CD8-positive, alpha-beta memory T cell (primary cell): ENCODE data around the gene ZSWIM4. TPM values are rescaled to one million over a fixed set of nuclear protein-coding genes. Genes with fewer than 3 reads are reported as not detected.

Experiments used
- CTCF ChIA-PET: fragments of 350-600 bp; sonication (Branson Sonifier 250); formaldehyde crosslinking; loops from one replicate; lab custom pipeline; 2021; ENCODE audit warnings: antibody characterized with exemption; lab: Charles Lee
- POLR2A ChIA-PET: fragments of 350-600 bp; sonication (Branson Sonifier 250); formaldehyde crosslinking; loops from one replicate; lab custom pipeline; 2021; ENCODE audit warnings: antibody characterized with exemption; lab: Charles Lee
- DNase-seq, 5 donors: peaks; one replicate each; pipeline versions ENCODE4 v3.0.0 to v3.0.0-alpha.2; 2020 to 2022; ENCODE audit warnings: mixed read lengths in 1 of 5
- H3K27ac ChIP-seq: one replicate; pipeline ENCODE4 v1.7.0; 2013; ENCODE audit warnings: low read depth, mild to moderate bottlenecking, low read length, moderate library complexity
- H3K27me3 ChIP-seq: 2 replicates; pipeline ENCODE4 v1.7.0; 2013; ENCODE audit warnings: low read length, mild to moderate bottlenecking; ENCODE audit not compliant: insufficient read depth, poor library complexity, severe bottlenecking
- H3K36me3 ChIP-seq: 2 replicates; pipeline ENCODE4 v1.7.0; 2013; ENCODE audit warnings: mild to moderate bottlenecking, low read length, moderate library complexity; ENCODE audit not compliant: insufficient read depth
- H3K4me1 ChIP-seq: 2 replicates; pipeline ENCODE4 v1.7.0; 2013; ENCODE audit warnings: mild to moderate bottlenecking, low read length, moderate library complexity; ENCODE audit not compliant: insufficient read depth
- H3K4me3 ChIP-seq: 2 replicates; pipeline ENCODE4 v1.7.0; 2013; ENCODE audit warnings: mild to moderate bottlenecking, low read length
- H3K9me3 ChIP-seq: 2 replicates; pipeline ENCODE4 v1.7.0; 2013; ENCODE audit warnings: mild to moderate bottlenecking, low read length
- H3K27ac Mint-ChIP-seq, 8 donors: one replicate each; pipeline ENCODE4 v1.8.0; 2020 to 2021; ENCODE audit warnings: mixed read lengths in 8 of 8, mild to moderate bottlenecking in 6 of 8, inconsistent platforms in 3 of 8, moderate library complexity in 3 of 8
- H3K27me3 Mint-ChIP-seq, 2 donors: one replicate each; pipeline ENCODE4 v1.8.0; 2020 to 2021; ENCODE audit warnings: mixed read lengths in 2 of 2, mild to moderate bottlenecking in 1 of 2, moderate library complexity in 1 of 2
- H3K36me3 Mint-ChIP-seq, 3 donors: one replicate each; pipeline ENCODE4 v1.8.0; 2020 to 2021; ENCODE audit warnings: mixed read lengths in 3 of 3, inconsistent platforms in 1 of 3, mild to moderate bottlenecking in 1 of 3
- H3K4me1 Mint-ChIP-seq, 3 donors: one replicate each; pipeline ENCODE4 v1.8.0; 2020 to 2021; ENCODE audit warnings: mixed read lengths in 3 of 3, inconsistent platforms in 1 of 3, mild to moderate bottlenecking in 1 of 3
- H3K4me3 Mint-ChIP-seq, 7 donors: one replicate each; pipeline ENCODE4 v1.8.0; 2020 to 2021; ENCODE audit warnings: mixed read lengths in 7 of 7, mild to moderate bottlenecking in 6 of 7, moderate library complexity in 4 of 7, inconsistent platforms in 2 of 7
- H3K9me3 Mint-ChIP-seq, 5 donors: one replicate each; pipeline ENCODE4 v1.8.0; 2020 to 2022; ENCODE audit warnings: mixed read lengths in 5 of 5, mild to moderate bottlenecking in 3 of 5, moderate library complexity in 2 of 5, inconsistent platforms in 1 of 5
- polyA plus RNA-seq: library from polyadenylated mRNA; unstranded; fragments of 300-500 nt; fragmentation: Illumina TruSeq; gene quantifications from one replicate; pipeline ENCODE4 v1.2.3, GENCODE V29; 2021
- total RNA-seq, 2 experiments: library from RNA; stranded (reverse); gene quantifications; one replicate each; pipeline ENCODE4 v1.2.3, GENCODE V29; 2021

ZSWIM4 gene
- total and polyA plus RNA-seq, 3 experiments from 2014 or later, result 1.6 to 4.8 (median 4.4) TPM

DNA sequence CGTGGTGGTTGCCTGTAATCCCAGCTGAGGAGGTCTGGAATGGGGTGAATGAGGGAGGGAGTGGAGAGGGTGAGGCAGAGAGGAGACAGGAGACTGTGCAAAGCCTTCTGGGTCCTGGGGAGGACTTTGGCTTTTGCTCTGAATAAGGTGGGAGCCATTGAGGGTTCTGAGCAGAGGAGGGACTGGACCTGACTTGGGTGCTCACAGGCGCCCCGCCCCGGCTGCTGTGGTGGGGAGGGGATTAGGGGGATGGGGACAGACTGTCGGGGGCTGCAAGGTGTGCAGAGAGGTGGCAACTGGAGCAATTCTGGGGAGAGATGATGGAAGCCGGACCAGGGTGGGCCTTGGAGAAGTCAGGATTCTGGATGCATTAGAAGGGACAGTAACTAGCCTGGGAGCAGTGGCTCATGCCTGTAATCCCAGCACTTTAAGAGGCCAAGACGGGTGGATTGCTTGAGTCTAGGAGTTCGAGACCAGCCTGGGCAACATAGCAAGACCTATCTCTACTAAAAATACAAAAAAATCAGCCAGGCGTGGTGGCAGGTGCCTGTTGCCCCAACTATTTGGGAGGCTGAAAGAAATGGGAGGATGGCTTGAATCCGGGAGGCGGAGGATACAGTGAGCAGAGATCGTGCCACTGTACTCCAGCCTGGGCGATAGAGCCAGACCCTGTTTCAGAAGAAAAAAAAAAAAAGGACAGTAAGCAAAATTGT lies 65.6 kb downstream of the ZSWIM4 start:
- Mint-ChIP-seq H3K27me3 (peaks cover 14 to 21% of the 10 kb centered on the region in 2 donors), H3K27ac (peak overlapping the region; percentile 99 to 100 (median 100)), H3K4me3 (peak overlapping the region; percentile 93 to 99 (median 98)), H3K9me3 (no peaks in the 10 kb centered on the region), H3K36me3 (peaks cover 0 to 2% (median 2%) of the 10 kb centered on the region in 3 donors), H3K4me1 (peaks cover 27 to 43% (median 40%) of the 10 kb centered on the region in 3 donors)
- POLR2A ChIA-PET, result interaction anchor here (0.6 to 2.5 kb wide), 8 partner anchors 9 to 76 kb away, joined by 3 to 29 read pairs (median 6); no protein-coding TSS in a partner anchor
- no peak for DNase-seq
- H3K36me3 ChIP-seq, result no peaks in the 10 kb centered on the region
- H3K27me3 ChIP-seq, result peaks cover 12% of the 10 kb centered on the region
- H3K9me3 ChIP-seq, result no peaks in the 10 kb centered on the region
- H3K4me3 ChIP-seq, result no peak overlapping the region
- CTCF ChIA-PET, result interaction anchor here (0.9 to 10.5 kb wide), 11 partner anchors 11 to 276 kb away, joined by 3 to 219 read pairs (median 17); partner anchors contain the start of genes ASF1B, C19orf53 and ZSWIM4
- H3K27ac ChIP-seq, result peak overlapping the region; percentile 96
- H3K4me1 ChIP-seq, result peaks cover 25% of the 10 kb centered on the region

DNA sequence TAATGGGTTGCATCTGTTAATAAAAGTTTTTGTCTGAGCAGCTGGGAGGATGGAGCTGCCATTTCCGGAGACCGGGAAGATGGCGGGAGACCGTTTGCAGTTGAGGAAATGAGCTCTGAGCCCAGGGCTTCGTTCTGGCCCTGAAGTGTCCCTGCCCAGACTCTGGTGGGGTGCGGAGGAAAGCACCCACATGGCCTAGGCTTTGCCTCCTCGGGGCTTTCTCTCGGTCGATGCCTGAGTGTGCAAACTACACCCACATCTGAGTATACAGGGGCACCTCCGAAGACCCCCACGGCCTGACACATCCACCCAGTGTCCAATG lies 66.1 kb downstream of the ZSWIM4 start:
- Histone ChIP-seq H3K4me3 (peak overlapping the region; percentile 91), H3K27me3 (peaks cover 17% of the 10 kb centered on the region), H3K4me1 (peaks cover 31% of the 10 kb centered on the region), H3K9me3 (no peaks in the 10 kb centered on the region), H3K27ac (peak overlapping the region; percentile 96), H3K36me3 (no peaks in the 10 kb centered on the region)
- Mint-ChIP-seq H3K4me3 (peak overlapping the region; percentile 93 to 99 (median 98)), H3K27me3 (peaks cover 17 to 24% of the 10 kb centered on the region in 2 donors), H3K4me1 (peaks cover 29 to 47% (median 43%) of the 10 kb centered on the region in 3 donors), H3K27ac (peak overlapping the region; percentile 99 to 100 (median 100)), H3K36me3 (peaks cover 0 to 2% (median 2%) of the 10 kb centered on the region in 3 donors), H3K9me3 (no peaks in the 10 kb centered on the region)
- peak in 1 of 5 donors; percentile 46 for DNase-seq
- ChIA-PET POLR2A (interaction anchor here (0.6 to 2.5 kb wide), 7 partner anchors 10 to 77 kb away, joined by 3 to 29 read pairs (median 6); no protein-coding TSS in a partner anchor), CTCF (interaction anchor here (0.9 to 10.5 kb wide), 11 partner anchors 10 to 275 kb away, joined by 3 to 219 read pairs (median 17); partner anchors contain the start of genes ASF1B, C19orf53 and ZSWIM4)

DNA sequence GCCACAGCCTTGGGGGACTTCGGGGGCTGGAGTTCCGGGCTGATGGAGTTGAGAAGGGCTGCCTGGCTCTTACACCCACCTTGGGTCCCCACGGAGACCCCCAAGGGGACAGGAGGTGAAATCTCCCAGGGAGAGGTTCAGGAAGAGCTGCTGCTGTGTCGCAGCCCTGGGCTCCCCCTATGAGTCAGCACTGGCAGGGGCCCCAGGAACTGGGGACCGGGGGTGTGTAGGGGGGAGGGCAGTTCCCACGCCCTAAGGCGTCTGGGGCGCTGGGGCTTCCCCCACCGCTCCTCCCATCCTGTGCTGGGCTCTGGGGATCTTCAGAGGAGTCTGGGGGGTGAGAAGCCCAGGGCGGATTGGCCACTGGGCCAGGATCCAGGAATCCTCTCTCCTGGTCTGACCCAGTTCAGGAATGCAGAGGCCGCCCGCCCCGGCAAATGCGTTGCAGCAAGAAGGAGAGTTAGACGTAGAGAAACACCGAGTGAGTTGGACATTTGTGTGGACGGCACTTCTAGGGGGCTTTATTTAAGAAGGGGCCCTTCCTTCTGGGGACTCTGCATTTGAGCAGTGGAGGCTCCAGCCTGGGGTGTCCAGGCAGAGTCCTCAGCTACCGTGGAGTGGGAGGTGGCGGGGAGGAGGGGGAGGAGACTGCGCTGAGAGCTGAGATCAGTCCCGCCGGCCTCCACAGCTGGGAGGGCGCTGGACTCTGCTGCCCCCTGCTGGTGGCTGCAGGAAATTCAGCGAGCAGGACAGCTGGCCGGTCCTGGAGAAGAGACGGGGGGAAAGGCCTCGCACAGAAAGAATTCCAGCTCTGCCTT lies 66.7 kb downstream of the ZSWIM4 start:
- H3K27me3 Mint-ChIP-seq, result peaks cover 22 to 28% of the 10 kb centered on the region in 2 donors
- POLR2A ChIA-PET, result interaction anchor here (0.7 to 2.7 kb wide), 12 partner anchors 10 to 264 kb away, joined by 3 to 29 read pairs (median 5); a partner anchor contains a TSS

DNA sequence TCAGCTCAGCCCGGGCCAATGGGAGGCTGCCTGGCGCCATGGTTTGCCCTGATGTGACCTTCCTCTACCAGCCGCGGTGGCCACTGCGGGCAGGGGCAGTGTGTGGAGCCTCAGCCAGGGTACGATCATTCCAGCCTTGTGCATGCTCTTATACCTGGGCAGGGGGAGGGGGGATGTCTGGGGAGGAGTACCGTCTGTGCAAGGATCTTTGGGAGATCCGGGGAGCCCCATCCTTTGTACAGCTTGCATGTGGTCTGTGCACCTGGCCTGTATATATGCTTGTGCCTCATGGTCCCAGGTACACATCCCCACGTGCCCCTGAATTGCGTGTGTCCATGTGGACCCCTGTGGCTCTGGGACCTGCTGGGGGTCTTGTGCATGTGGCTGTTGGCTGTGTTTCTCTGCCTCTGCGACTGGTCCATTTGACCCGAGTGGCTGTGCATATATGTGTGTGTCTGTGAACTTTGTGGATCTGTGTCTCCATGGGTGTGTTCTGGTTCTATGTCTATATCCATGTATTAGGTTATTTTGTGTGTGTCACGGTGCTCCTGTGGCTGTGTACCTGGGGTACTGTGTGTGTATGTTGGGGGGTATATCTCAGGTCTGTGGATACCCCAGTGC lies 68.9 kb downstream of the ZSWIM4 start:
- H3K4me1 Mint-ChIP-seq, result peaks cover 33 to 51% (median 48%) of the 10 kb centered on the region in 3 donors

More for the DNA sequence above, 66.7 kb downstream of the ZSWIM4 start:
- peak; percentile 84 to 94 (median 86) for DNase-seq
- H3K4me3 Mint-ChIP-seq, result peak overlapping the region; percentile 93 to 99 (median 98)
- H3K36me3 Mint-ChIP-seq, result peaks cover 0 to 2% (median 0%) of the 10 kb centered on the region in 3 donors
- Histone ChIP-seq H3K36me3 (no peaks in the 10 kb centered on the region), H3K4me1 (peaks cover 33% of the 10 kb centered on the region), H3K4me3 (peak overlapping the region; percentile 91), H3K27me3 (peaks cover 21% of the 10 kb centered on the region), H3K27ac (peak overlapping the region; percentile 96), H3K9me3 (no peaks in the 10 kb centered on the region)
- CTCF ChIA-PET, result interaction anchor here (0.5 to 10.5 kb wide), 31 partner anchors 8 to 1553 kb away, joined by 3 to 219 read pairs (median 5); partner anchors contain the start of genes ASF1B, C19orf53, MRI1 and ZSWIM4
- no peaks in the 10 kb centered on the region for H3K9me3 Mint-ChIP-seq
- peaks cover 33 to 51% (median 48%) of the 10 kb centered on the region in 3 donors for H3K4me1 Mint-ChIP-seq
- peak overlapping the region; percentile 99 to 100 (median 100) for H3K27ac Mint-ChIP-seq

DNA sequence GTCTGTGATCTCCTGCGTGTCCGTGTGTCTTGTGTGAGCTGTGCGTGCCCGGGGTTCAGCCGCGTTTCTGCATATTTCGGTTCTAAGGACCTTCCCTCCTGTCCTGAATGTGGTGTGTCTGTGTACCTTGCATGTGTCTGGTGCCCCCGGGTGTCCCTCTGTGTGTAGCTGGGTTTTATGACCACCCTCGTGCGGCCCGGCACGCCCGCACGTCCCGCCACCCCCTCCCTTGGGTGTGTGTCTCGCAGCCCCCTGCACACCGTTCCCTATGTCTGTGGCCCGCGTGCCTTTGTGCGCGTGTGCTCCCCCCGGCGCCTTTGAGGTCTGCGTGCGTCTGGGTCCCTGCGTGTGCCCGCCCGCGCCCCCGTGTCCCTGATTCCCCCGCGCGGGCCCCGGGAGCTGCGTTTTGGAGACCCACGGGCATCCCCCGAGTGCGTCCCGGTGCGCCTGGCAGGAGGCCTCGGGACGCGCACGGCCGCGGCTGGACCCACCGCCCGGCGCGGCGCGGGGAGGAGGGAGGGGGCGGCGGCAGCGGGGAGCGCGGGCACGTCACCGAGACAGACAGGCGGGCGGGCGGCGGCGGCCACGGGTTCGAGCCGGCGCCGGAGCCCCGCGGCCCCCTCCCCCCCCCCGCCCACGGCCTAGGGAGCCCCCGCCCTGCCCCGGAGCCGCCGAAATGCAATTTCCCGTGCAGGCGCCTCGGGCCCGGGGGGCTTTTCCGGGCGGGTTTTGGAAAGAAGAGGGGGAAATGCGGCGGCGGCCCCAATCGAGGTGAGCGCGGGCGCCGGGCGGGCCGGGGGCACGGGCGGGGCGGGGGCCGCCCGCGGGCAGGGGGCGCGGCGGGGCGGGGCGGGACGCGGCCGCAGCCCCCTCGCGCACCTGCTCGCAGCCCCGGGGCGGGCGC lies 69.7 kb downstream of the ZSWIM4 start:
- ChIA-PET POLR2A (interaction anchor here (0.6 to 1.0 kb wide), 3 partner anchors 77 to 171 kb away, joined by 3 to 8 read pairs (median 4); no protein-coding TSS in a partner anchor), CTCF (interaction anchor here (4.5 to 10.5 kb wide), 3 partner anchors 15 to 78 kb away, joined by 41 to 219 read pairs (median 73); partner anchors contain the start of gene ZSWIM4)
- H3K27ac ChIP-seq, result no peak overlapping the region
- Mint-ChIP-seq H3K4me3 (peak overlapping the region; percentile 75 to 89 (median 86)), H3K4me1 (peaks cover 31 to 46% (median 44%) of the 10 kb centered on the region in 3 donors), H3K36me3 (peaks cover 0 to 3% (median 2%) of the 10 kb centered on the region in 3 donors), H3K9me3 (no peaks in the 10 kb centered on the region), H3K27ac (peak overlapping the region in 7 of 8 donors; percentile 78 to 99 (median 83)), H3K27me3 (peaks cover 36 to 40% of the 10 kb centered on the region in 2 donors)
- H3K9me3 ChIP-seq, result no peaks in the 10 kb centered on the region
- H3K4me3 ChIP-seq, result peak overlapping the region; percentile 19
- no peaks in the 10 kb centered on the region for H3K36me3 ChIP-seq
- peaks cover 33% of the 10 kb centered on the region for H3K4me1 ChIP-seq
- no peak for DNase-seq
- peaks cover 21% of the 10 kb centered on the region for H3K27me3 ChIP-seq

More for the DNA sequence above, 68.9 kb downstream of the ZSWIM4 start:
- H3K9me3 ChIP-seq, result no peaks in the 10 kb centered on the region
- H3K4me3 Mint-ChIP-seq, result peak overlapping the region; percentile 75 to 89 (median 86)
- no peaks in the 10 kb centered on the region for H3K9me3 Mint-ChIP-seq
- H3K4me1 ChIP-seq, result peaks cover 33% of the 10 kb centered on the region
- no peak overlapping the region for H3K27ac ChIP-seq
- no peak for DNase-seq
- H3K4me3 ChIP-seq, result peak overlapping the region; percentile 19
- ChIA-PET POLR2A (interaction anchor here (0.6 to 2.7 kb wide), 3 partner anchors 28 to 81 kb away, joined by 3 to 10 read pairs (median 8); no protein-coding TSS in a partner anchor), CTCF (interaction anchor here (1.1 to 10.5 kb wide), 9 partner anchors 15 to 251 kb away, joined by 3 to 219 read pairs (median 29); partner anchors contain the start of genes C19orf53 and ZSWIM4)
- H3K27me3 Mint-ChIP-seq, result peaks cover 32 to 38% of the 10 kb centered on the region in 2 donors
- peaks cover 21% of the 10 kb centered on the region for H3K27me3 ChIP-seq
- no peaks in the 10 kb centered on the region for H3K36me3 ChIP-seq
- peaks cover 0 to 3% (median 2%) of the 10 kb centered on the region in 3 donors for H3K36me3 Mint-ChIP-seq
- peak overlapping the region in 7 of 8 donors; percentile 78 to 99 (median 83) for H3K27ac Mint-ChIP-seq

DNA sequence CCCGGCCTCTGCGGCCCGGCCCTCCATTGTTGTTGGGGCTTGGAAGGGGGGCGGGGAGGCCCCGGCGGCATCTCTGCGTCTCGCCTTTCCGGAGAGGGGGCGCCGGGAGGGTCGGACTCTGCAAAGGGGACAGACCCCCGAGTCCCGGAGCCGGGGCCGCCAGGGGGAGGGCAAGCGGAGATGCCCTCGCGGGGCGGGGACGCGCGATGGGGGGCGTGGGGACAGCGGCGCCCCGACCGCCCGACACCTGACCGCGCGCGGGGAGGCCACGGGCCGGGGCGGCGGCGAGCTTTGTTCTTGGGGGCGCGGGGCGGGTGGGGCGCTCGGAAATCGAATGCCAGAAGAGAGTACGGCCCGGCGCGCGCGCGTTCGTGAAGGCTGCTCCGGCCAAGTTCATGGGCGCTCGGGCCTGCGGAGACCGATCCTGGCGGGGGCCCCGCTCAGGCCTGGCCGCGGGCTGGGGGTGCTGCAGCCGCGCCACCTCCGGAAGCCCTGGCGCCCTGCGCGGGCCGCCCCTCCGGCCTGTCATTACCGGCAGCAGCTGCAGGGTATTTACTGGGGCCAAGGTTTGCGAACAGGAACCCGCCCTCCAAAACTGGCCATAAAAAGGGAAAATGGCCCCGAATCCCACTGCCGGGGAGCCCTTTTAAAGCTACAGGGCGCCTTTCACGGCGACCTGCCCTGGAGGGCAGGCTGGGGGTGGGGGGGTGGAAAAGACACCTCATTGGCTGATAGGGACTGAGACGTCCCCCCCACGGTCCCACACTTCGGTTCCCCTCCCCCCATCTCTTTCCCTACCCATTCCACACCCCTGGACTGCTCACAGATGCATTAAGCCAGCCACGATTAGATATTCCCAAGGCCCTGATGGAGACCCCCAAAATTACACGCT lies 70.6 kb downstream of the ZSWIM4 start:
- peaks cover 21% of the 10 kb centered on the region for H3K27me3 ChIP-seq
- peak overlapping the region; percentile 67 to 87 (median 80) for H3K4me3 Mint-ChIP-seq
- H3K36me3 Mint-ChIP-seq, result peaks cover 0 to 3% (median 2%) of the 10 kb centered on the region in 3 donors

More for the DNA sequence above, 70.6 kb downstream of the ZSWIM4 start:
- H3K27ac ChIP-seq, result no peak overlapping the region
- ChIA-PET CTCF (interaction anchor here (10.5 kb wide), 1 partner anchor 79 kb away, joined by 219 read pairs; no protein-coding TSS in a partner anchor), POLR2A (interaction anchor here (0.6 kb wide), 2 partner anchors 170 to 1418 kb away, joined by 4 to 5 read pairs; no protein-coding TSS in a partner anchor)
- peak in 1 of 5 donors; percentile 24 for DNase-seq
- Mint-ChIP-seq H3K27me3 (peaks cover 36 to 41% of the 10 kb centered on the region in 2 donors), H3K27ac (peak overlapping the region in 5 of 8 donors; percentile 1 to 72 (median 60)), H3K4me1 (peaks cover 31 to 43% (median 42%) of the 10 kb centered on the region in 3 donors), H3K9me3 (no peaks in the 10 kb centered on the region)
- no peaks in the 10 kb centered on the region for H3K36me3 ChIP-seq
- peak overlapping the region; percentile 23 for H3K4me3 ChIP-seq
- peaks cover 33% of the 10 kb centered on the region for H3K4me1 ChIP-seq
- no peaks in the 10 kb centered on the region for H3K9me3 ChIP-seq
